Choroid plexus epithelial cell (primary cell): ENCODE measurements around the gene GPLD1.
"Not testable (repeated sequence)": the region's sequence is repeated elsewhere in the genome, so short reads cannot be mapped to it uniquely, and the experiment has no call there.

Experiments
- DNase-seq: peaks from one replicate; pipeline ENCODE4 v3.0.0-alpha.2; 2010; ENCODE audit warnings: low read depth
- H3K4me3 ChIP-seq: 2 replicates; pipeline ENCODE4 v1.5.1; 2011; ENCODE audit warnings: low read depth, mild to moderate bottlenecking, control low read depth, low read length, moderate library complexity
- TF ChIP-seq, protein P1 (sequence below): conservative IDR thresholded peaks from 2 replicates; pipeline ENCODE4 v1.5.1; 2011; ENCODE audit warnings: low read depth, mild to moderate bottlenecking, control low read depth, inconsistent platforms, low read length, moderate library complexity

Gene GPLD1

DNA sequence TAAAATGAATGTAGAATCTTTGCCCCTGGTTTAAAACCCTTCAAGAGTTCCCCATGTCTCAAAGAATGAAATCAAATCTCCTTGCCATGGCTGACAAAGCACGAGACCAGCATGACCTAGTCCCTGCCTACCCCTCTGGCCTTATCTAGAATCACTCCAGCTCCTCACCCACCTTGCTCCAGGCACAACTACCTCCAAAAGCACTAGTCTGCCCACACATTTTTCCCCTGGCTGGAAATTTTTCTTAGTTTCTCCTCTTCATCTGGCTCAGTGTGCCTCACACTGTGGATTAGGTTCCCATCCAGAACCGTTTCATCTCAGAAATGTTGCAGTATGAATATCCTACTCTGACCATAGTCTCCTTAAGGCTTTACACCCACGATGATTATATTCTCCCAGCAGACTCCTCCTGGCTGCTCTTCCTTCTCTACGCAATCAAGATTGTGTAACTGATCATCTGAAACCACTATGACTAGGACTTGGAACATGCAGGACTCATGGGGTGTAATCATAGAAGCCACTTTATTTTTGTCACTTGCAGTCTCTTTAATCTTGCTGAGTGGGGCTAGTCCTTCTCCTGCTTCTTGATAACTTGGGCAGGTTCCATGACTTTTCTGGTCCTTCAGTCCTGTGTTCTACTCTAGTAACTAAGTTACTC, 94.5 kb downstream of the GPLD1 start:
- no peak overlapping the region for H3K4me3 ChIP-seq
- TF ChIP-seq, protein P1, sequence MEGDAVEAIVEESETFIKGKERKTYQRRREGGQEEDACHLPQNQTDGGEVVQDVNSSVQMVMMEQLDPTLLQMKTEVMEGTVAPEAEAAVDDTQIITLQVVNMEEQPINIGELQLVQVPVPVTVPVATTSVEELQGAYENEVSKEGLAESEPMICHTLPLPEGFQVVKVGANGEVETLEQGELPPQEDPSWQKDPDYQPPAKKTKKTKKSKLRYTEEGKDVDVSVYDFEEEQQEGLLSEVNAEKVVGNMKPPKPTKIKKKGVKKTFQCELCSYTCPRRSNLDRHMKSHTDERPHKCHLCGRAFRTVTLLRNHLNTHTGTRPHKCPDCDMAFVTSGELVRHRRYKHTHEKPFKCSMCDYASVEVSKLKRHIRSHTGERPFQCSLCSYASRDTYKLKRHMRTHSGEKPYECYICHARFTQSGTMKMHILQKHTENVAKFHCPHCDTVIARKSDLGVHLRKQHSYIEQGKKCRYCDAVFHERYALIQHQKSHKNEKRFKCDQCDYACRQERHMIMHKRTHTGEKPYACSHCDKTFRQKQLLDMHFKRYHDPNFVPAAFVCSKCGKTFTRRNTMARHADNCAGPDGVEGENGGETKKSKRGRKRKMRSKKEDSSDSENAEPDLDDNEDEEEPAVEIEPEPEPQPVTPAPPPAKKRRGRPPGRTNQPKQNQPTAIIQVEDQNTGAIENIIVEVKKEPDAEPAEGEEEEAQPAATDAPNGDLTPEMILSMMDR, result no peak
- peak; percentile 94 for DNase-seq

GRCh38 chr6:24394061-24394779, 95.2 kb downstream of the GPLD1 start:
- DNase-seq, result no peak
- TF ChIP-seq, protein P1, result no peak
- no peak overlapping the region for H3K4me3 ChIP-seq

GRCh38 chr6:24391756-24392405, 97.5 kb downstream of the GPLD1 start:
- DNase-seq, result no peak

GRCh38 chr6:24391208-24391607, 98.2 kb downstream of the GPLD1 start:
- no peak for DNase-seq
- H3K4me3 ChIP-seq, result no peak overlapping the region
- TF ChIP-seq, protein P1, result no peak

More at GRCh38 chr6:24391756-24392405, 97.5 kb downstream of the GPLD1 start:
- H3K4me3 ChIP-seq, result no peak overlapping the region
- TF ChIP-seq, protein P1, result no peak

DNA sequence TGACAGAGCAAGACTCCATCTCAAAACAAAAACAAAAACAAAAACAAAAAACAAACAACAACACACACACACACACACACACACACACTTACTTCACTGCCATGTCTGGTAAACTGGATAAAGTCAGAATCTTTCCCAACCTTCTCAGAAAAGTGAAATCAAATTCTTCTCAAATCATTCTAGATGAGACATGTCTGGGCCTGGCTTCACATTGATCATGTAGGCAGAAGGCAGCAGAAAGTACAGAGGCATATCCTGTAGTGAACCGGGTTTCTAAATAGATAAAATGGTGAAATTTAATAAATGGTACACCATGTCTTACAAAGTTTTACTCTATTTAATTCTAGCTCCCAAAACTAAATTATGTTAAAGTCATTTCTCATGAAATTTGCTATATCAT, 101.6 kb downstream of the GPLD1 start:
- TF ChIP-seq, protein P1, result no peak
- no peak overlapping the region for H3K4me3 ChIP-seq
- no peak for DNase-seq

DNA sequence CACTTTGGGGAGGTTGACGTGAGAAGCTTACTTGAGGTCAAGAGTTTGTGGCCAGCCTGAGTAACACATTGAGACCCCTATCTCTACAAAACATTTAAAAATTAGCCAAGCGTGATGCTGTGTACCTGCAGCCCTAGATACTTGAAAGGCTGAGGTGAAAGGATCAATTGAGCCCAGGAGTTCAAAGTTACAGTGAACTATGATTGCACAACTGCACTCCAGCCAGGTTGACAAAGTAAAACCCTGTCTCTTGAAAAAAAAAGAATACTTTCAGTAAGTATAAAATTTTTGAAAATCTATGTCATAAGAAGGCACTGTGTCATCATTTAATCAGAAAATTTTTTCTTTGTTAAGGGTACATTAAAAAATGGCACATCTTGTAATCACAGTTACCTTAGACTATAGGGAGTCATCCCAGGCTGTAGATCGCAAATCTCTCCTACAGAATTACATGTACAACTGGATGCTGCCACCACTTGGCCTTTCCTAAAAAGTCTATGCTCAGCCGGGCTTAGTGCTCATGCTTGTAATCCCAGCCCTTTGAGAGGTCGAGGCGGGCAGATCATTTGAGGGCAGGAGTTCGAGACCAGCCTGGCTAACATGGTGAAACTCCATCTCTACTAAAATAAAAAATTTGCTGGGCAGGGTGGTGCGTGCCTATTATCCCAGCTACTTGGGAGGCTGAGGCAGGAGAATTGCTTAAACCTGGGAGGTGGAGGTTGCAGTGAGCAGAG, 103.7 kb downstream of the GPLD1 start:
- TF ChIP-seq, protein P1, result no peak
- DNase-seq, result no peak
- H3K4me3 ChIP-seq, result no peak overlapping the region

DNA sequence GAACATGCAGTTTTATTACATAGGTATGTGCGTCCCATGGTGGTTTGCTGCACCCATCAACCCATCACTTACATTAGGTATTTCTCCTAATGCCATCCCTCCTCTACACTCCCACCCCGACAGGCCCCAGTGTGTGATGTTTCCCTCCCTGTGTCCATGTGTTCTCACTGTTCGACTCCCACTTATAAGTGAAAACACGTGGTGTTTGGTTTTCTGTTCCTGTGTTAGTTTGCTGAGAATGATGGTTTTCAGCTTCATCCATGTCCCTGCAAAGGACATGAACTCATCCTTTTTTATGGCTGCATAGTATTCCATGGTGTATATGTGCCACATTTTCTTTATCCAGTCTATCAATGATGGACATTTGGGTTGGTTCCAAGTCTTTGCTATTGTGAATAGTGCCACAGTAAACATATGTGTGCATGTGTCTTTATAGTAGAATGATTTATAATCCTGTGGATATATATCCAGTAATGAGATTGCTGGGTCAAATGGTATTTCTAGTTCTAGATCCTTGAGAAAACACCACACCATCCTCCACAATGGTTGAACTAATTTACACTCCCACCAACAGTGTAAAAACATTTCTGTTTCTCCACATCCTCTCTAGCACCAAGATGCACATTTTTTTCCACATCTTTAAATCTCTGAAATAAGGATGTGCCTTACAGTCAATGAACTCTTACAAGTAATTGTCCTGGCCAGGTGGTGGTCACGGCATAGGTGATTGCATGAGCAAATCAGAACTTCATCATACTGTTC, 104.8 kb downstream of the GPLD1 start:
- not testable (repeated sequence) for H3K4me3 ChIP-seq, DNase-seq

GRCh38 chr6:24382891-24383494, 106.4 kb downstream of the GPLD1 start:
- DNase-seq, H3K4me3 ChIP-seq: not testable (repeated sequence)
